ENCODE measurements around the gene CDRT15L2. TPM values are rescaled to one million over a fixed set of nuclear protein-coding genes. Genes with fewer than 3 reads are reported as not detected.
"Not testable (repeated sequence)": the region's sequence is repeated elsewhere in the genome, so short reads cannot be mapped to it uniquely, and the experiment has no call there.

The CDRT15L2 gene
- total RNA-seq, 1 donor from 2014 or later, result not detected

DNA sequence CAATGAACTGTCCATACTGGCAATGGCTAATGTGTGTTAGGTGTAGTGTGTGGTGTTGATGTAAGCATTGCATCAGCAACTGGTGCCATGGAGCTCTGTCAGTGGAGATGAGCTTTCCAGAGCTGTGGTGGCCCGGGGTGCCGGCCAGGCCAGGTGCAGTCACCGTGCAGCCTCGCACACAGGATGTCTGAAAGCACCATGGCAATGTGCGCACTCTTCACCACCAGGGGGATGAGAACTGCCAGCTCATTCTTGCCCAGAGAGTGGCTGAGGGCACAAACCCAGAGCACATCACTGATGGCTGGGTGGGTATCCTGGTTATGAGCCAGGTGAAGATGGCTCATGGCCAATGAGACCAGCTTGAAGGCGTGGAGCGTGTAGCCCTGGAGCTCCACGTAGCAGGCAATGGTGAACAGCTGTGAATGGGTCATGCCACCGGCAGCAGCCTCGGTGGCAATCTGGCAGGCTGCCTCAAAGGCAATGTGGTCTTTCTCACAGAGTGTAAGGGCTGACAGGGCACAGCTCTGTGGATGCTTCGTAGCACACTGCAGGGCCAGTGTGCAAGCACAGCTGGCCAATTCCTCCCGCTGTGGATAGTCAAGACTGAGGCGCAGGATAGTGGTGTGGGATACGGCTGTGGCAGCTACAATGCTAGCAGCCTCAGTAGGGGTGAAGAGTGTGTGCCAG, 4.5 kb downstream of the CDRT15L2 start:
- ATAC-seq, result not testable (repeated sequence)

DNA sequence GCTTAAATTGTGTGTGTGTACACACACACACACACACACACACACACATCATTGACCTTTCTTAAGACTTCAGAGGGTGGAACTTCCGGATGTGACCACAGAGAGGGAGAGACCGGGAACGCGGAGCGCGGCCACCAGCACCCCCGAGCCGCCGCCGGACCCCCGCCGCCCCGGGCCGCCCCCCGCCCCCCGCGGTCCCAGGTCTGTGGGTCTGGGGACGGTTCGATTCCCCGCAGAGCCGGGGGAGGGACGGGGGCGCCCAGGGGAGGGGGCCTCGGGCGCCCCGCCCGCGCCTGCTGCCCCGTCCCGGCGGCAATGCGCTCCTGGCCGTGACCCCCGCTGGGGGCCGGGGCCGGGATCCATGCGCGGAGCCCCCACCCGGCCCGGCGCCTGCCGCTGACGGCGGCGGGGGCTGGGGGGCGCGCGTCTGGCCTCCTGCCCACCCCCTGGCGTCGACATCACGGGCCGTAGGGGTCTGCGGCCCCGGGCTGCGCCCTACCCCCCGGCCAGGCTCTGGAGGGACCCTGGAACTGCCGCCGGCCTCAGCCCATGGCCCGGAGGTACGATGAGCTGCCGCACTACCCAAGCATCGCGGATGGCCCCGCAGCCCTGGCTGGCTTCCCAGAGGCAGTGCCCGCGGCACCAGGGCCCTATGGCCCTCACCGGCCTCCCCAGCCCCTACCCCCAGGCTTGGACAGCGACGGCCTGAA, 9.4 kb downstream of the CDRT15L2 start:
- not testable (repeated sequence) for ATAC-seq

DNA sequence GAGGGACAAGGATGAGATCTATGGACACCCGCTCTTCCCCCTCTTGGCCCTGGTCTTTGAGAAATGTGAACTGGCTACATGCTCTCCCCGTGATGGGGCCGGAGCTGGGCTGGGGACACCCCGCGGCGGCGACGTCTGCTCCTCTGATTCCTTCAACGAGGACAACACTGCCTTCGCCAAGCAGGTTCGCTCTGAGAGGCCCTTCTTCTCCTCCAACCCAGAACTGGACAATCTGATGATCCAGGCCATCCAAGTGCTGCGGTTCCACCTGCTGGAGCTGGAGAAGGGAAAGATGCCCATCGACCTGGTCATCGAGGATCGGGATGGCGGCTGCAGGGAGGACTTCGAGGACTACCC, 9.9 kb downstream of the CDRT15L2 start:
- ATAC-seq, result peak; percentile 25

DNA sequence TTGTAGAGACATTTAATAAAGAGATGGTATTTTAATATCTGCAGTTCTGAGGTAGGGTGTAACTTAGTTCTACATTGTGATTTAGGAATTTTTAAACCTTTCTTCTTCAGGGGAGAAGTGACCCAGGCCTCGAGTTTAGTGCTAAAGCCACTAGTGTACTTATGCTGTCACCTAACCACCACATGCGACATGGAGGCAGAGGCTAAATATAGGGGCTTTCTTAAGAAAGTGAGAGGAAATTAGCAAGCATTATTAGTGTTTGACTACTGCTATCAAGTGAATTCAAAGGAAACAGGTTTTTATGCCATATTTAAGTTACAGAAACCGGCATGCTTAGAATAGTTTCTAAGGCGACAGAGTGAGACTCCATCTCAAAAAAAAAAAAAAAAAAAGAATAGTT, 11.5 kb downstream of the CDRT15L2 start:
- ATAC-seq, result not testable (repeated sequence)

DNA sequence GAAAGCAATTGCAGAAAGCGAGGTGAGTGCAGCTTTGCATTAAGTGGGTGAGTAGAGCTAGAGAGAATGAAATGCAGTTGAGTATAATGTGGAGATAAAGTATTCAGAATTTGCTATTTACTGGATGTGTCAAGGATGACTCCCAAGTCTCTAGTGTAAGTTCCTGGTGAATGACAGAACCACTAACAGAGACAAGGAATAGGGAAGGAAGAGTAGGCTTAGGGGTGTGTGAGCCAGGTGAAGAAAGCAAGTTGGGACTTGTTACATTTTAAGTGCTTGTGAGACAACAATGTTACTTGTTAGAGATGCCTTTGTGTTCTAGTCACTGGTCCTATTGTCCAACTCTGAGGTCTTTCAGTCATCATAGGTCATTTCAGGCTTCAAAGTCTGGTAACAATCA, 26.0 kb downstream of the CDRT15L2 start:
- peak; percentile 69 for ATAC-seq

DNA sequence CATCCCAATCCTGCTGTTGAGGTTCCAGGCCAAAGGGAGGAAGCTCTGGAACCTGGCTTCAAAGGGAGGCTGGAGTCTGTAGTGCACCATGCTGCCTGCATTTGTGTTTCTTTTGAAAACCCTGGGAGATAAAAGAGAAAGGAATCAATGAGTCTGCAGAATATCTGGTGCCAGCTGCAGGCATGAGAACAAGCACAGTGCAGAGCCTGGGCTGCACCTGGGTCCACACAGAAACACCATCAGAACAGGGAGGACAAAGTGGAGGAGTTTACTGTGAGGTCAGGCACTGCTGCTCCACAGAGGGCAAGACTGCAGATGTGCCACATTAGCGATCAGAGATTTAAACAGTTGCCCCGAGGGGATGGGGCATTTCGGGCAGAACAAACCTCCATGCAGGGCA, 30.0 kb downstream of the CDRT15L2 start:
- ATAC-seq, result not testable (repeated sequence)

DNA sequence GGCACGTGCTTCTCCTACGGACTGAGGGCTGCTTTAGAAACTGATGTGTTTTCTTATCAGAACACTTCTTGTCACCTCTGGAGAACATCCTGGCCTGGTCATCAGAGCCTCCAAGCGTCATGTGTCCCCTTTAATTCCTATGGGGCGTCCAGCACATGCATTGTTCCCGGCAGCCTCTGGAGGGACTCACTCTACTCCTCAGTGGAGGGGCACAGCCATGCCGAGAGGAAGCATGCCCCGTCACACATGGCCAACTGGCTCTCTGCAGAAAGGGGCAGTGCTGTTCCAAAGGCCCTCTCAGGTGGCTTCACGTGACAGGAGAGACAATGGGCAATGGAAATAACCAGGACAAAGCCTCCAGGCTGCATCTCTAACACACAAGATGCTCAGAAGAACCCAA, 31.8 kb downstream of the CDRT15L2 start:
- no peak for ATAC-seq

DNA sequence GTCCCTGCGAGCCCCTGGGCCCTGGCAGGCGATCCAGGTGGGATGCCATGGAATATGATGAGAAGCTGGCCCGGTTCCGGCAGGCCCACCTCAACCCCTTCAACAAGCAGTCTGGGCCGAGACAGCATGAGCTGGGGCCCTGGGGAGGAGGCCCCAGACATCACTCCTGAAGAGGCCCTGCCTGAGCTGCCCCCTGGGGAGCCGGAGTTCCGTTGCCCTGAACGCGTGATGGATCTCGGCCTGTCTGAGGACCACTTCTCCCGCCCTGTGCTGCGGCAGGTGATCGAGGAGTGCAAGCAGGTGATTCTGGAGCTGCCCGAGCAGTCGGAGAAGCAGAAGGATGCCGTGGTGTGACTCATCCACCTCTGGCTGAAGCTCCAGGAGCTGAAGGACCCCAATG, 33.1 kb downstream of the CDRT15L2 start:
- ATAC-seq, result no peak

DNA sequence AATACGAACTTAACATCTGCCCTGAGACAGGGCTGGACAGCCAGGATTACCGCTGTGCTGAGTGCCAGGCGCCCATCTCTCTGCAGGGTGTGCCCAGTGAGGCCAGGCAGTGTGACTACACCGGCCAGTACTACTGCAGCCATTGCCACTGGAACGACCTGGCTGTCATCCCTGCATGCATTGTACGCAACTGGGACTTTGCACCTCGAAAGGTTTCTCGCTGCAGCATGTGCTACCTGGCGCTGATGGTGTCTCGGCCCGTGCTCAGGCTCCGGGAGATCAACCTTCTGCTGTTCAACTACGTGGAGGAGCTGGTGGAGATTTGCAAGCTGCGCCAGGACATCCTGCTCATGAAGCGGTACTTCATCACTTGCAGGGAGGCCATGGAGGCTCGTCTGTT, 33.7 kb downstream of the CDRT15L2 start:
- ATAC-seq, result no peak

DNA sequence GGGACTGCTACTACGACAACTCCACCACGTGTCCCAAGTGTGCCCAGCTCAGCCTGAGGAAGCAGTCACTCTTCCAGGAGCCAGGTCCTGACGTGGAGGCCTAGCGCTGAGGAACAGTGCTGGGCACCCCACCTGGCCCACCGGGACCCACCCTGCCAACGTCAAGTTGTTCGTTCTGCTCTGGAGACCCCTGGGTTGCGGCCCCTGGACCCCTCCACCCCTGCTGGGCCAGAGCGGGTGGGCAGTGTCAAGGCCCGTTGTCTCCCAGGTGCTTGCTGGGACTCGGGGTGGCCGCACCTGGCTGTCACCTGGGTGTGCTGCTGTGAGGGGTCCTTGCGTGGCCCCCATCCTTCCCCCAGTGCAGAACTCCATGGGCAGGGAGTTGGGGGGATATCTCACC, 34.4 kb downstream of the CDRT15L2 start:
- ATAC-seq, result no peak

DNA sequence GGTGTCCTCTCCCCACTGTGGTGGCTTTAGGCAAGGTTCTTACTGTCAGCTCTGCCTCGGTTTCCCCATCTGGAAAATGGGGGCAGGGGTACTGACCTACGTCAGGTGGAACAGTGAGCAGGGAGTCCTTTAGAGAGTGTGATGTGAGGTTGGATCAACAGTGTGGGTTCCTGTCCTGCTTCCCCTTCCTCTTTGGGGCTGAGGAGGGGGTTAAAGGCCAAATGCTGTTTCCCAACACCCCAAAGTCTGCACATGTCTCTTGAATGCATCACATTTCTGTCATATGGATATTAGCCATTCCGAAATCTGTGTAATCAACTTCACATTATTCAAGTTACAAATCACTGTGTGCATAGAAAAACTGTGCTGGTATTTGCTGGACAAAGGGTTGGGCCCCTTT, 35.9 kb downstream of the CDRT15L2 start:
- ATAC-seq, result not testable (repeated sequence)

Other genes with a start within 250 kb of the CDRT15L2 start
- 14.3 TPM for gene LGALS9B, start 112.2 kb upstream of the CDRT15L2 start, total RNA-seq